ENCODE measurements around the gene NIFK.
"Not testable (repeated sequence)": the region's sequence is repeated elsewhere in the genome, so short reads cannot be mapped to it uniquely, and the experiment has no call there.

The NIFK gene

GRCh38 chr2:121754851-121755236 is 18.2 kb upstream of the NIFK start:
- no peak for DNase-seq (ENCODE audit: low read depth in 2 of 2)
- TF ChIP-seq CTCF (IDR thresholded peaks at IDR 0.05; ENCODE audit: low read depth, low read length): no peak

GRCh38 chr2:121748202-121748601 is 11.5 kb upstream of the NIFK start:
- peak; percentile 48 for TF ChIP-seq CTCF (IDR thresholded peaks at IDR 0.05; ENCODE audit: low read depth, low read length)
- peak; percentile 61 to 67 for DNase-seq (ENCODE audit: low read depth in 2 of 2)
- no peak overlapping the region for H3K4me3 ChIP-seq (replicated peaks in 1 of 2; ENCODE audit: low read depth in 2 of 2, low read length in 2 of 2)

More at GRCh38 chr2:121754851-121755236, 18.2 kb upstream of the NIFK start:
- H3K4me3 ChIP-seq (replicated peaks in 1 of 2; ENCODE audit: low read depth in 2 of 2, low read length in 2 of 2): peak overlapping the region; percentile 60 to 100

GRCh38 chr2:121746071-121746578 is 9.4 kb upstream of the NIFK start:
- no peak for TF ChIP-seq CTCF (IDR thresholded peaks at IDR 0.05; ENCODE audit: low read depth, low read length)

GRCh38 chr2:121741450-121741849 is 4.8 kb upstream of the NIFK start:
- no peak for DNase-seq (ENCODE audit: low read depth in 2 of 2)
- TF ChIP-seq CTCF (IDR thresholded peaks at IDR 0.05; ENCODE audit: low read depth, low read length): no peak
- H3K4me3 ChIP-seq (replicated peaks in 1 of 2; ENCODE audit: low read depth in 2 of 2, low read length in 2 of 2): no peak overlapping the region

More at GRCh38 chr2:121746071-121746578, 9.4 kb upstream of the NIFK start:
- DNase-seq (ENCODE audit: low read depth in 2 of 2): no peak
- H3K4me3 ChIP-seq (replicated peaks in 1 of 2; ENCODE audit: low read depth in 2 of 2, low read length in 2 of 2): no peak overlapping the region

GRCh38 chr2:121740973-121741372 is 4.3 kb upstream of the NIFK start:
- no peak for TF ChIP-seq CTCF (IDR thresholded peaks at IDR 0.05; ENCODE audit: low read depth, low read length)

GRCh38 chr2:121736140-121736461 is 574 bp downstream of the NIFK start:
- H3K4me3 ChIP-seq (replicated peaks in 1 of 2; ENCODE audit: low read depth in 2 of 2, low read length in 2 of 2): peak overlapping the region; percentile 99
- TF ChIP-seq CTCF (IDR thresholded peaks at IDR 0.05; ENCODE audit: low read depth, low read length): no peak
- no peak for DNase-seq (ENCODE audit: low read depth in 2 of 2)

More at GRCh38 chr2:121740973-121741372, 4.3 kb upstream of the NIFK start:
- no peak overlapping the region for H3K4me3 ChIP-seq (replicated peaks in 1 of 2; ENCODE audit: low read depth in 2 of 2, low read length in 2 of 2)
- no peak for DNase-seq (ENCODE audit: low read depth in 2 of 2)

GRCh38 chr2:121735518-121736074 is 1.1 kb downstream of the NIFK start:
- no peak for TF ChIP-seq CTCF (IDR thresholded peaks at IDR 0.05; ENCODE audit: low read depth, low read length)
- DNase-seq (ENCODE audit: low read depth in 2 of 2): peak; percentile 32 to 36
- H3K4me3 ChIP-seq (replicated peaks in 1 of 2; ENCODE audit: low read depth in 2 of 2, low read length in 2 of 2): peak overlapping the region; percentile 99

GRCh38 chr2:121734544-121734943 is 2.1 kb downstream of the NIFK start:
- not testable (repeated sequence) for DNase-seq (ENCODE audit: low read depth in 2 of 2); H3K4me3 ChIP-seq (replicated peaks in 1 of 2; ENCODE audit: low read depth in 2 of 2, low read length in 2 of 2)

Data from cardiac fibroblast (primary cell).